Measurements from ENCODE around the gene VAC14. TPM values are rescaled to one million over a fixed set of nuclear protein-coding genes. Genes with fewer than 3 reads are reported as not detected.

Gene VAC14
- polyA plus RNA-seq, 3 donors = 16.8 to 27.2 (median 27.2) TPM

DNA sequence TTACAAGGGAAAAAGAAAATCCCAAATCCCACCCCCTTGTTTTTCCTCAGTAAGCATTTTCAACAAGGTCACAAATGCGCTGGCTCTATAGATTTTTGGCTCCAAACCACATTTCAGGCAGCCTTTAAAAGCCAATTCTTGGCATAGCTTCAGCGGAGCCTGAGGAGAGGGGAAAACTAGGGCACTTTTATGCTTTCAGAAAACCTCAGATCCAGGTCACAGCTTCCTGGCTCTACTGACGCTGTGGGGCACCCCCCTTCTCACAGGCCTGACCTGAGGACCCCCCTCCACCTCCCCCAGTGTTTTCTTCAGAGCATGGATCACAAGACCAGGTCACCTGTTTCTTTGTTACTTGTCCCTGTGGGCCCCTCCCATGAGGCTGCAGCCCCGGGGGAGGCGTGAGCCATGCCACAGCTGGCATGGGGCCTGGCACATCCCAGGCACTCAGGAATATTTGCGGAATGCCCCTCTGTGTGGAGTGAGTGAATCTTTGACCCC is 85.0 kb downstream of the VAC14 start:
- H3K27ac ChIP-seq (ENCODE audit: low read depth, low read length) = no peak overlapping the region
- 55 to 63% (median 59%) methylated on average over 6 of the region's 6 CpGs for WGBS, 3 donors

GRCh38 chr16:70715055-70715858 is 85.7 kb downstream of the VAC14 start:
- H3K27ac ChIP-seq (ENCODE audit: low read depth, low read length) = no peak overlapping the region
- 56 to 62% (median 61%) methylated on average over 23 of the region's 23 CpGs for WGBS, 3 donors

- 79 to 88% (median 81%) methylated on average over 10 of the region's 10 CpGs for WGBS, 3 donors
- no peak overlapping the region for H3K27ac ChIP-seq (ENCODE audit: low read depth, low read length)
Measured at GRCh38 chr16:70714581-70715054, 86.3 kb downstream of the VAC14 start.

GRCh38 chr16:70713824-70714223 is 87.1 kb downstream of the VAC14 start:
- WGBS, 3 donors = 92 to 96% (median 96%) methylated on average over 10 of the region's 10 CpGs
- no peak overlapping the region for H3K27ac ChIP-seq (ENCODE audit: low read depth, low read length)

DNA sequence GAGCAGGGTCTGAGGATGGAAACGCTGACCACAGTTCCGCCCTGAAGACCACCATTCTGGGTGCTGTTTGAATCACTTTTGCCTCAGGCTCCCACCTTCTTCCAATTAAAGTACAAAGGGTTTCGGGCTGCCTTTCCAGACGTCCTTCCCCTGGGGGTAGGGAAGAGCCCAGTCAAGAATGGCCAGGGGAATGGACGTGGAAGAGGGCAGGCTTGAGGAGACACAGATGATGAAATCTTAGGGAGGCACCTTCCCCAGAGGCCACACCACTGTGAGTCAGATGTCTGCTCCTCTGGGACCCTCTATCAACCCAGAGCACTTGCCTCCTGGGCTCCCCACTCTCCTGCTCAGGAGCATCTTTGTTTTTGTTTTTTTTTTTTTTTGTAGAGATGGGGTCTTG is 87.6 kb downstream of the VAC14 start:
- 75 to 87% (median 75%) methylated on average over 5 of the region's 5 CpGs for WGBS, 3 donors
- H3K27ac ChIP-seq (ENCODE audit: low read depth, low read length) = no peak overlapping the region

- H3K27ac ChIP-seq (ENCODE audit: low read depth, low read length) = no peak overlapping the region
- WGBS, 3 donors = 91 to 93% (median 92%) methylated on average over 12 of the region's 12 CpGs
Measured at GRCh38 chr16:70712942-70713341, 88.0 kb downstream of the VAC14 start.

GRCh38 chr16:70712359-70712758 is 88.6 kb downstream of the VAC14 start:
- 89 to 94% (median 94%) methylated on average over 11 of the region's 11 CpGs for WGBS, 3 donors
- H3K27ac ChIP-seq (ENCODE audit: low read depth, low read length) = no peak overlapping the region

DNA sequence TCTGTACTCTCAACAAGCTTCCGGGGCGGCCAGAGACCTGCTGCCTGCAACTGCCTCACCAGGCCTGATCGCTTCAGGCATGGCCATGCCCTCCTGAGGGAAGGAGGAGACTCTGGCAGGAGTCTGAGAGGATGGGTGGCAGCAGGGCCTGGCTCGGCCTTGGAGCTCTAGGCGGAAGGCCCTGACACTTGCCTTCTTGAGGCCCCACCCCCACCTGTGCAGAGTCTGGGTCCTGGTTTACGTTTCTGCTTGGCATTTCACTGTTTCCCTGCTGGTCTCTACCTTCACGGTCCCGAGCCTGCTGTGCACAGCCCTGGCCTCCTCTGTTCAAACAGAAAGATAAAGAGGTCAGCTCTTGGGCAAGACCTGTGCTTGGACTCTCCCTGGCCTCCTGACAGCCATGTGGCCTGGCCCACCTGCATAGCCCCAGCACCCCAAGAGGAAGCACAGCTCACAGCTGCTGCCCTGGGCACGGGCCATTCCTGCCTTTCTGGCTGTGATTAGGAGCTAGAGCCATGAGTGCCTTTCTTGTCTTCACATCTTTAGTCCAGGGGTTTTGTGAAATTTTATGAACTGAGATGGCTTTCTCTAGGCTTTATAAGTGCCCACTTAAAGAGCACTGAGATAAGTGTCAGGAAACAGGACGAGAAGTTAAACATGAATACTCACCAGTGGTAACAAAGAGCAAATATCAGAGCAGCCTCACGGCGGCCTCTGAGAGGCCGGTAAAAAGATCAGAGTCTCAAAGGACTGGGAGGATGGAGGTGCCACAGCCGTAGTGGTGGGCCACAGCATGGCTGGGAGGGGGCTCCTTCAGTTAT is 89.5 kb downstream of the VAC14 start:
- WGBS, 3 donors = 85 to 94% (median 88%) methylated on average over 14 of the region's 14 CpGs

GRCh38 chr16:70710422-70711210 is 90.3 kb downstream of the VAC14 start:
- H3K27ac ChIP-seq (ENCODE audit: low read depth, low read length) = no peak overlapping the region
- WGBS, 3 donors = 92 to 97% (median 96%) methylated on average over 31 of the region's 31 CpGs

More for the DNA sequence above, 89.5 kb downstream of the VAC14 start:
- H3K27ac ChIP-seq (ENCODE audit: low read depth, low read length) = no peak overlapping the region

DNA sequence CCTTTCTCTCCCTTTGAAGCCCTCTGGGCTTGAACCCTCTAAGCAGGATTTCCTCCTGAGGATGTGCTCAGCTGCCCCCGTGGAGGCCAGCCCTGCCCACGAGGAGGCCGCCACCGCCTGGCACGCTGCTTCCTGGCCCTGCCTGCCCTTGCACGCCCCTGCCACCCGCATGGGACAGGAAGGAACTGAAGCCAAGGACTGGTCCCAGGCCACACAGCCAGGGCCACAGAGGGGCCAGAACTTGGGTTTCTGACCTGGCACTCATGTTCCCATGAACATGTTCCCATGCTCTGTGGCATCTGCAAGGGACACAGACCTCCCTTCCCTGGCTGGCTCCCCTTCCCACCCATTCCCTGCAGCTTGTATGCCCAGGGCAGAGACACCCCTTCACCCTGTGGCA is 91.0 kb downstream of the VAC14 start:
- no peak overlapping the region for H3K27ac ChIP-seq (ENCODE audit: low read depth, low read length)
- 27 to 71% (median 44%) methylated on average over 7 of the region's 7 CpGs for WGBS, 3 donors

- H3K27ac ChIP-seq (ENCODE audit: low read depth, low read length) = no peak overlapping the region
- WGBS, 3 donors = 81 to 85% (median 85%) methylated on average over 5 of the region's 5 CpGs
Measured at GRCh38 chr16:70709457-70709856, 91.5 kb downstream of the VAC14 start.

GRCh38 chr16:70708366-70709246 is 92.4 kb downstream of the VAC14 start:
- H3K27ac ChIP-seq (ENCODE audit: low read depth, low read length) = no peak overlapping the region
- 83 to 89% (median 85%) methylated on average over 20 of the region's 20 CpGs for WGBS, 3 donors

DNA sequence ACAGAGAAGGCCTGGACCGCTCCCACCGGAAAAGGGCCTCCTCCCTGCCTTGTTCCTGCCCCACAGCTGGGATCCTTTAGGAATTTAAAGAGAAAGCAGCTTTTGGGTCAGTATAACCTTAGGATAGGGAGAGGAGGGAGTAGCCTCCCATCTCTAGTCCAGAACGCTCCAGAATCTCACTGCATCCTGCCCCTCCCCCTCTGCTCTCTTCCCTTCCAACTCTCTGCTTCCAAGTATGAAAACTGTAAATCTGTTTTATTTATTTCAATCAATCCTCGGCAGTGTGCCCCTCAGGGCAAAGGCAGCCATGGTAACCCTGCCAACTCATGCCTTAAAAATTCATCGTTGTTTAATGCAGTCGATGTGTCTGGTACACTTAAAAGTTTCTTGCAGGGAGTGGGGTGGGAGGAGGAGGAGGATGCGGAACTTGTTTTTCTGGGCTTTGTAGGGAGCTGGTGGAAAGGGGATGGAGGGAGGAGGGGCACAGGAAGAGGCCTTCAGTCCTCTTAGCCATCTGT is 94.0 kb downstream of the VAC14 start:
- 46 to 77% (median 54%) methylated on average over 7 of the region's 7 CpGs for WGBS, 3 donors
- no peak overlapping the region for H3K27ac ChIP-seq (ENCODE audit: low read depth, low read length)

DNA sequence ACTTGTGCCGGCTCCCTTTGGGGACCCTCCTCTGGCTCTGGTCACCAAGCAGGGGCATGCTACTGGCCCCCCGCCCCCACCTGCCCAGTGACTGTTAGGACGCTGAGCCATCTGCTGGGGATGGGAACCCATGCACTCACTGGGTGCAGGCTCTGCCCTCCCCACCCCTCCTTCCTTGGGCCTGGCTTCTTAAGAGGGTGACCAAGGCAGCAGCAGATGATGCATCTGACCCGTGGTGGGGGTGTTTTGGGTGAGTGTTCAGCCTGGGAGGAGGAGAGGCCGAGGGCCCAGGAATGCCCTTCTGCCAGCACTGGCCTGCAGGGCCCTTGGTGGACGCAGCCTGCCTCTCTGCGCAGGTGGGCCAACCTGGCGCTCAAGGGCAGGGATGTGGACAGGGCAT is 95.9 kb downstream of the VAC14 start:
- WGBS, 3 donors = 94 to 97% (median 96%) methylated on average over 8 of the region's 8 CpGs
- no peak overlapping the region for H3K27ac ChIP-seq (ENCODE audit: low read depth, low read length)

DNA sequence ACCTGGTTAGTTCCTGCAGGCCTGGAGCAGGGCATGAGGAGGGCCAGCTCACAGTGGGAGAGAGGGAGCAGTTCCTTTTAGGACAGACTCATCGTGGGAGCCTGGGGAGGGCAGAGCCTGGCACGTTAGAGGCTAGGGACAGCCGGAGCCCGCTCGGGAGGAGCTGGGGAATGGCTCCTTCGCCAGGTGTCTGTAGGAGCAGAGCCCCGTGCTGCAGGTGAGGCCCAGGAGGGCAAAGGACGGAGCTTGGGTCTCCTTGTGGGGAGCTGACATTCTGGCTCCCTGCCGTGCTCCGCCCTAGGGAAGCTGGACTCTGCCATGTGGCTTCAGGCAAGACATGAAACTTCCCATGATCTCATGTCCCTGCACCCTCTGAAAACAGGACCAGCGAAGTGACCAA is 96.4 kb downstream of the VAC14 start:
- H3K27ac ChIP-seq (ENCODE audit: low read depth, low read length) = no peak overlapping the region
- WGBS, 3 donors = 84 to 88% (median 86%) methylated on average over 11 of the region's 11 CpGs

DNA sequence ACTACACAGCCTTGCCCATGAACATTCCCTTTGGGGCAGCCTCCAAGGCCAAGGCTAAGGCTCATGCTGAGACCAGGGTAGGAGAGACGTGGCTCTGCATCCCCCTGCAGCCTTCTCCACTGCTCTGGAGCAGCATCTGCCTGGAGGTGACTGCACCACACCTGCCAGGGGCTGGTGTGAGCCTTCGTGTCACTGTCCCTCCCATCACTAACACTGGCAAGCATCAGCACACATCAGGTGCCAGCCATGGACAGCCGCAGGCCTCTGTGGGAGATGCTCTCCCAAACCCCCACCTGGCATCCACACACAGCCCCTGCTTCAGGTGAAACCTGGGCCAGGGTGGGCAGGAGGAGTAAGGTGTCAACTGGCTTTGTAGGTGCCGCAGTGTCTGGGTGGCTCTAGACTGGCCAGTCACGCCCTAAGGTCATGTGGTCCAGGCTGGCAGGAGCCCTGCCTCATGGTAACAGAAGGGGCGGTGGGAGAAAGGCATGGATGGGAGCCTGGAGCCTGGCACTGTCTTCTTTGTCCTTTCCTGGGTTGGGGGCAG is 97.0 kb downstream of the VAC14 start:
- 83 to 93% (median 92%) methylated on average over 6 of the region's 6 CpGs for WGBS, 3 donors

More for the DNA sequence above, 97.0 kb downstream of the VAC14 start:
- H3K27ac ChIP-seq (ENCODE audit: low read depth, low read length) = no peak overlapping the region

Data from adipose tissue (tissue), 3 donors.